Omental fat pad (tissue), 4 donors: Measurements from ENCODE around the gene ATL2. TPM values are rescaled to one million over a fixed set of nuclear protein-coding genes. Genes with fewer than 3 reads are reported as not detected.
"Not testable (repeated sequence)": the region's sequence is repeated elsewhere in the genome, so short reads cannot be mapped to it uniquely, and the experiment has no call there.

ENCODE experiments used
- ATAC-seq: fragments of 150-250 bp; one replicate; pipeline ENCODE4 v1.9.1; 2016; ENCODE audit warnings: mild to moderate bottlenecking, moderate library complexity; ENCODE audit not compliant: low FRiP score
- DNase-seq: peaks from one replicate; pipeline ENCODE4 v3.0.0-alpha.2; 2019; ENCODE audit warnings: low spot score
- total RNA-seq, 4 donors: library from RNA; depleted of rRNA; stranded (reverse); fragments of >200 nt; gene quantifications; one replicate each; pipeline ENCODE4 v1.1.0, GENCODE V29; 2016
- TF ChIP-seq, protein P1 (sequence below), 3 donors: fragments of 450-650 bp; IDR thresholded peaks; one replicate each; pipeline ENCODE4 v1.5.1; 2016 to 2017; ENCODE audit warnings: antibody characterized with exemption in 3 of 3, mild to moderate bottlenecking in 3 of 3, moderate library complexity in 2 of 3

ATL2 gene
- total RNA-seq, 4 donors from 2014 or later: 52.7 to 82.0 (median 68.2) TPM

DNA sequence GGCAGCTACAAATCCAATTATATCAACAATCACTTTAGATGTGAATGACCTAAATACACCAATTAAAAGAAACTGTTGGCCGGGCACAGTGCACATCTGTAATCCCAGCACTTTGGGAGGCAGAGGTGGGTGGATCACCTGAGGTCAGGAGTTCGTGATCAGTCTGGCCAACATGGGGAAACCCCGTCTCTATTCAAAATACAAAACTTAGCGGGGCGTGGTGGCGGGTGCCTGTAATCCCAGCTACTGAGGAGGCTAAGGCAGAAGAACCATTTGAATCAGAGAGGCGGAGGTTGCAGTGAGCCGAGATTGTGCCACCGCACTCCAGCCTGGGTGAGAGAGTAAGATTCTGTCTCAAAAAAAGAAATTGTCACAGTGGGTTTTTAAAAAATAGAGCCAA lies 49.5 kb downstream of the ATL2 start:
- ATAC-seq (no peak), DNase-seq (no peak)
- TF ChIP-seq, protein P1, sequence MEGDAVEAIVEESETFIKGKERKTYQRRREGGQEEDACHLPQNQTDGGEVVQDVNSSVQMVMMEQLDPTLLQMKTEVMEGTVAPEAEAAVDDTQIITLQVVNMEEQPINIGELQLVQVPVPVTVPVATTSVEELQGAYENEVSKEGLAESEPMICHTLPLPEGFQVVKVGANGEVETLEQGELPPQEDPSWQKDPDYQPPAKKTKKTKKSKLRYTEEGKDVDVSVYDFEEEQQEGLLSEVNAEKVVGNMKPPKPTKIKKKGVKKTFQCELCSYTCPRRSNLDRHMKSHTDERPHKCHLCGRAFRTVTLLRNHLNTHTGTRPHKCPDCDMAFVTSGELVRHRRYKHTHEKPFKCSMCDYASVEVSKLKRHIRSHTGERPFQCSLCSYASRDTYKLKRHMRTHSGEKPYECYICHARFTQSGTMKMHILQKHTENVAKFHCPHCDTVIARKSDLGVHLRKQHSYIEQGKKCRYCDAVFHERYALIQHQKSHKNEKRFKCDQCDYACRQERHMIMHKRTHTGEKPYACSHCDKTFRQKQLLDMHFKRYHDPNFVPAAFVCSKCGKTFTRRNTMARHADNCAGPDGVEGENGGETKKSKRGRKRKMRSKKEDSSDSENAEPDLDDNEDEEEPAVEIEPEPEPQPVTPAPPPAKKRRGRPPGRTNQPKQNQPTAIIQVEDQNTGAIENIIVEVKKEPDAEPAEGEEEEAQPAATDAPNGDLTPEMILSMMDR (IDR thresholded peaks at IDR 0.05): no peak

DNA sequence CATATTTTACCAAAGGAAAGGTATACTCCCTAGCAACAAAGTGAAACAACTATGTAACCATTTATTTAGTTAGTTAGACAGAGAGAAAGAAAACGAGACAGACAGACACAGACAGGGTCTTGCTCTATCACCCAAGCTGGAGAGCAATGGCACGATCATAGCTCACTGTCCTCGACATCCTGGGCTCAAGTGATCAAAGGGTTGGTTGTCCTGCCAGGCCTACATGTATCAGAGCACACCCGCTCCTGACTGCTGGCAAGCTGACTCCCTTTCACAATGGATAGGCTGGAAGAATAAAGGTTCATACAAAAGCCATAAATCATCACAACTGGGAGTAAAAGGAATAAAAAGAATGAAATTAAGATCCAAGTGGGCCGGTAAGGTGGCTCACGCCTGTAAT lies 53.5 kb downstream of the ATL2 start:
- DNase-seq: no peak
- TF ChIP-seq, protein P1 (IDR thresholded peaks at IDR 0.05): no peak
- peak; percentile 69 for ATAC-seq

DNA sequence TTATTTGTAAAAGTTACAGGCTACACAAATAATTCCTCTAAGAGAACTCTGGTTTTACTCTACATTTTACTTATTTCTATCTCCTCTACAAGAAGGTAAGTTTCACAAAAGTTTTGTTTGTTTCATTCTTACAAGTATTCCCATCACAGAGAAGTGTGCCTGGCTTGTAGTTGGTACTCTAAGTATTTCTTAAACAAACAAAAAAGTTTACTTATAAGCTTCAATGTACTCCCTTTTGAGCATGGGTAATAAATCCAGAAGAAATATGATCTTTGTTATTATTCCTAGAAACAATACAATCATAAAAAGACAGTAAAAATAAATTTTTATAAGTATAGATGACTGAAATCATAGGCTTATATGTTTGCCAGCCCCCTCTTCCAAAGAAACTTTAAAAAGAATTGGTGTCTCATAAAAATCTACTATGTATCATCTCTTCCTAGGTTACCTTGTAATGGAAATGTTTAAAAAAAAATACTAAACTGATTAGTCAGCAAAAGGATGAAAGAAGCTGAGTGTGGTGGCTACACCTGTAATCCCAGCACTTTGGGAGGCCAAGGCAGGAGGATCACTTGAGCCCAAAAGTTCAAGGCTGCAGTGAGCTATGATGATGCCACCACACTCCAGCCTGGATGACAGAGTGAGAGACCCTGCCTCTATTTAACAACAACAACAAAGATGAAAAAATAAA lies 54.7 kb downstream of the ATL2 start:
- TF ChIP-seq, protein P1 (IDR thresholded peaks at IDR 0.05): no peak
- no peak for ATAC-seq
- DNase-seq: no peak

DNA sequence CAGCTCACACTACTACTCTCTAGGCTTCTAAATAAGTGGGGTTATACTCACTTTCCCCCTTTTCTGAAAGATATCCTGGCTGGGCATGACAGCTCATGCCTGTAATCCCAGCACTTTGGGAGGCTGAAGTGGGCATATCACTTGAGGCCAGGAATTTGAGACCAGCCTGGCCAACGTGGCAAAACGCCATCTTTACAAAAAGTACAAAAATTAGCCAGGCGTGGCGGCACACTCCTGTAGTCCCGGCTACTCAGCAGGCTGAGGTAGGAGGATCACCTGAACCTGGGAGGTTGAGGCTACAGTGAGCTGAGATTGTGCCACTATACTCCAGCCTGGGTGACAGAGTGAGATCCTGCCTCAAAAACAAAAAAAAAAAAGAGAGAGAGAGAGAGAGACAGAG lies 57.8 kb downstream of the ATL2 start:
- not testable (repeated sequence) for ATAC-seq, DNase-seq

DNA sequence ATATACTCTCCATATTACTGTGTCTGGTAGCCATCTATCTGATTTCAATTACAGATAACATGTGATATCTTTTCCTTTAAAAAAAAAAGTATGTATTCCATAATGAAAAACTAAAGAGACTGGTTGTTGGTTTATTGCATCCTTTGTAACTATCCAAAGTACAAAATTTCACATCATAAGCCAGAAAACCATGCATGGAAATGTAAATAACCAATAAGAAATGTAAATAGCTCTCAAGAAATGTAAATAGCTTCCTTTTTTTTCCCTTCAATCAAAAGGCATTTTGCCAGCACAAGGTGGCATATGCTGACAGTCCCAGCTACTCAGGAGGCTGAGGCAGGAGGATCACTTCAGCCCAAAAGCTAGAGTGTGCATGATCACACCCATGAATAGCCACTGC lies 59.3 kb downstream of the ATL2 start:
- DNase-seq (no peak), ATAC-seq (no peak)
- TF ChIP-seq, protein P1 (IDR thresholded peaks at IDR 0.05): no peak

DNA sequence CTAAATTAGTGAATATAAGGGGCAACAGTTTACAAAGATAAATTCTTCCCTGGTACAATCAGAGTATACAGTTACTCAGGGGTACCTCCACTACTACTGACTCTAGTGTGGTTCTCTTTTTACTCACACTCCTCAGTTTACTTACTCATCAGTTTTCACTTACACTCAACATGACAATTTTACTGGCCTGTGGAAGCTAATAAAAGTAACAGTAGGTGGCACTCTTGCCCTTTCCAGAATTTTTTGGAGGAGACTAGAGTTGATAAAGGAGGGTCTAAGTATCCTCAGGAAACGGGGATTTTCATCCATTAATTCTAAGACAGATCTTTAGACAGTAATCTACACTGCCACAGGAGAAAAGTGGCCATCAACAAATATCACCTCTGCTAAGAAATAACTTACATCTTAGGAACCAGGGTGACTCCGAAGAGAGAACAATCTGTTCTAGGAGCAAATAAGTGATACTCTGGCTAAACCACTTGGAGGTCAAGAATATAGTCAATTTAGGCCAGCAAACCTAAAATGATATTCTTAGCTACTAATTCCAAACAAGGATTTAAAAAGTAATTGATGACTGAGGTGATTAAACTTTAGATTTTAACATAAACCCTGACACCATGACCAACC lies 61.3 kb downstream of the ATL2 start:
- peak; percentile 80 for ATAC-seq
- TF ChIP-seq, protein P1 (IDR thresholded peaks at IDR 0.05): no peak
- DNase-seq: no peak

DNA sequence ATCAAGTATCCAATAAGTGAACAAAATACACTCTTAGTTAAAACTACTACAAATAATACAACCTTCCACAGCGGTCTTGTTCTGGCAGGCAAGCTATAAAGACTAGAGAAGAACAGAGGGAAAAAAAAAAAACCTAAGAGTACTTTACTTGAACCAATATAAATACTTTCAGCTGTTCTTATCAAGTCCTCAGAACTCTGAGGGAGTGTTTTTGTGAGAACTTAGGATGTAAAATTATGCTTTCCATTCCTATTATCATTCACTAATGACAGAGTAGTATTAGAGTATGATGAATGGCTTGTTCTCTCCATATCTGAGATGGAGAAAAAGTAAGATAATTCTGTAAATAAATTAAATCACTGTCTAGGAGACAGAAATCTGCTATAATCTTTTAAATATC lies 68.3 kb downstream of the ATL2 start:
- ATAC-seq (no peak), DNase-seq (no peak)
- TF ChIP-seq, protein P1 (IDR thresholded peaks at IDR 0.05): no peak
